Uterus (tissue), 2 donors: ENCODE results near the gene RPS6KB1.

Experiments used
- POLR2A ChIP-seq, 2 donors: fragments of 450-650 bp; IDR thresholded peaks; one replicate each; pipeline ENCODE4 v1.6.1; 2016; ENCODE audit warnings: antibody characterized with exemption in 2 of 2, mild to moderate bottlenecking in 1 of 2, moderate library complexity in 1 of 2
- TF ChIP-seq, protein P1 (sequence below), 4 experiments: fragments of 200-600 bp in 2 of 4; fragments of 450-650 bp in 2 of 4; sonication (generic) in 2 of 4; IDR thresholded peaks; one replicate each; pipeline ENCODE4 v1.5.1; 2016 to 2019; ENCODE audit warnings: antibody characterized with exemption in 4 of 4, mild to moderate bottlenecking in 2 of 4, moderate library complexity in 1 of 4

DNA sequence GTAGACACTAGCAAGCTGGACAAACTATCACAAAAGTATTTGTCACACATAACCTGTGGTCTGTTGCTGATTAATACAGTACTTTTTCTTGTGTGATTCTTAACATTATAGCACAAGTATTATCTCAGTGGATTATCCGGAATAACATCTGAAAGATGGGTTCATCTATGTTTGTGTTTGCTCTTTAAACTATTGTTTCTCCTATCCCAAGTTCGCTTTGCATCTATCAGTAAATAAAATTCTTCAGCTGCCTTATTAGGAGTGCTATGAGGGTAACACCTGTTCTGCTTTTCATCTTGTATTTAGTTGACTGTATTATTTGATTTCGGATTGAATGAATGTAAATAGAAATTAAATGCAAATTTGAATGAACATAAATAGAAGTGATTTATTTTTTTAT, 57.1 kb downstream of the RPS6KB1 start:
- TF ChIP-seq, protein P1, sequence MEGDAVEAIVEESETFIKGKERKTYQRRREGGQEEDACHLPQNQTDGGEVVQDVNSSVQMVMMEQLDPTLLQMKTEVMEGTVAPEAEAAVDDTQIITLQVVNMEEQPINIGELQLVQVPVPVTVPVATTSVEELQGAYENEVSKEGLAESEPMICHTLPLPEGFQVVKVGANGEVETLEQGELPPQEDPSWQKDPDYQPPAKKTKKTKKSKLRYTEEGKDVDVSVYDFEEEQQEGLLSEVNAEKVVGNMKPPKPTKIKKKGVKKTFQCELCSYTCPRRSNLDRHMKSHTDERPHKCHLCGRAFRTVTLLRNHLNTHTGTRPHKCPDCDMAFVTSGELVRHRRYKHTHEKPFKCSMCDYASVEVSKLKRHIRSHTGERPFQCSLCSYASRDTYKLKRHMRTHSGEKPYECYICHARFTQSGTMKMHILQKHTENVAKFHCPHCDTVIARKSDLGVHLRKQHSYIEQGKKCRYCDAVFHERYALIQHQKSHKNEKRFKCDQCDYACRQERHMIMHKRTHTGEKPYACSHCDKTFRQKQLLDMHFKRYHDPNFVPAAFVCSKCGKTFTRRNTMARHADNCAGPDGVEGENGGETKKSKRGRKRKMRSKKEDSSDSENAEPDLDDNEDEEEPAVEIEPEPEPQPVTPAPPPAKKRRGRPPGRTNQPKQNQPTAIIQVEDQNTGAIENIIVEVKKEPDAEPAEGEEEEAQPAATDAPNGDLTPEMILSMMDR (IDR thresholded peaks at IDR 0.05): no peak
- TF ChIP-seq POLR2A (IDR thresholded peaks at IDR 0.05): no peak
